ENCODE results near the gene TSPAN5. TPM values are rescaled to one million over a fixed set of nuclear protein-coding genes. Genes with fewer than 3 reads are reported as not detected.
A peak's percentile ranks its signal among the peaks of the same experiment; 100 is the strongest.

Gene TSPAN5
- total and polyA plus RNA-seq, 2 of the 4 experiments (the other 2 are of a cell fraction), result 64.8 to 79.6 TPM

GRCh38 chr4:98673978-98674377 is 15.6 kb upstream of the TSPAN5 start:
- intact Hi-C loops (cut with micrococcal nuclease), result no loop called here

More at GRCh38 chr4:98673978-98674377, 15.6 kb upstream of the TSPAN5 start:
- no peak overlapping the region for H2AFZ ChIP-seq (replicated peaks; ENCODE audit: low read length, poor library complexity)
- in situ Hi-C loops (cut with MboI; ENCODE audit: low sequenced_read_pairs), result loop anchor here (25.0 kb wide), 2 partner anchors 412 to 512 kb away; partner anchors contain the start of gene RAP1GDS1
- H2BK5ac ChIP-seq (ENCODE audit: low read depth, low read length, poor library complexity, severe bottlenecking), result no peak overlapping the region
- H3K4me1 ChIP-seq (ENCODE audit: control insufficient read depth, insufficient read depth, low read length), result 0 out of 2 replicates have a peak, but pooled peaks cover 3% of the 10 kb centered on the region
- no peak overlapping the region for H3K14ac ChIP-seq (replicated peaks; ENCODE audit: low read depth, low read length)
- no peaks in the 10 kb centered on the region for H4K20me1 ChIP-seq (ENCODE audit: insufficient read depth, low read length)
- H4K5ac ChIP-seq (ENCODE audit: low read depth, low read length), result no peak overlapping the region; the same call in 1 of the 2 replicates
- H2BK120ac ChIP-seq (ENCODE audit: low read depth, low read length), result no peak overlapping the region
- TF ChIP-seq FOS (IDR thresholded peaks at IDR 0.05; ENCODE audit: low read depth, low read length) (0 out of 2 replicates have a peak, but pooled peaks have one; percentile 18), RFX5 (IDR thresholded peaks at IDR 0.05; ENCODE audit: low read depth, low read length) (no peak)
- ATAC-seq (ENCODE audit: low read depth), result peak; percentile 44
- POLR2A ChIA-PET (ENCODE audit: unreplicated experiment), result no interaction called here
- no peak overlapping the region for H3K4ac ChIP-seq (ENCODE audit: low read depth, low read length)
- H2AK5ac ChIP-seq (ENCODE audit: low read depth, low read length), result no peak overlapping the region
- no peak overlapping the region for H3K27ac ChIP-seq (ENCODE audit: insufficient read depth, low read length)
- no TSS peak for BruUV-seq (replicated peaks)
- H3K27me3 ChIP-seq (ENCODE audit: control insufficient read depth, insufficient read depth, low read length), result no peaks in the 10 kb centered on the region
- H3K9ac ChIP-seq (ENCODE audit: low read depth, low read length), result no peak overlapping the region
- H3K79me1 ChIP-seq (ENCODE audit: low read depth in 1 of 2, low read length in 2 of 2), result no peaks in the 10 kb centered on the region
- H3K18ac ChIP-seq (ENCODE audit: low read depth, low read length), result no peak overlapping the region
- dilution Hi-C loops (cut with HindIII; ENCODE audit: low sequenced_read_pairs, unreplicated experiment), result no loop called here
- H2BK15ac ChIP-seq (ENCODE audit: low read depth, low read length), result no peak overlapping the region
- DNase-seq, result peak; percentile 54
- H2BK20ac ChIP-seq (ENCODE audit: low read depth, low read length), result no peak overlapping the region
- H4K91ac ChIP-seq (ENCODE audit: insufficient read depth, low read depth, low read length), result no peak overlapping the region
- no peak overlapping the region for H2AK9ac ChIP-seq (replicated peaks; ENCODE audit: low read depth, low read length, poor library complexity)
- 100% methylated on average over 1 of the region's 6 CpGs; no CpG with 5 or more reads in 1 of the 2 experiments for WGBS, 2 experiments (ENCODE audit: extremely low coverage in 2 of 2, insufficient read length in 1 of 2)
- no peaks in the 10 kb centered on the region for H3K9me3 ChIP-seq (ENCODE audit: control insufficient read depth, insufficient read depth, low read length)
- H4K8ac ChIP-seq (ENCODE audit: low read depth in 2 of 2, low read length in 2 of 2), result no peak overlapping the region
- H3K4me2 ChIP-seq (ENCODE audit: low read depth, low read length), result no peak overlapping the region
- H3K9me1 ChIP-seq (ENCODE audit: insufficient read depth, low read length), result no peaks in the 10 kb centered on the region
- CTCF ChIA-PET, result no interaction called here
- no peak overlapping the region for H3K4me3 ChIP-seq (ENCODE audit: insufficient read depth, low read depth, low read length)
- no peak overlapping the region for H3K56ac ChIP-seq (ENCODE audit: extremely low read depth, insufficient read depth, low read length)
- H3K36me3 ChIP-seq (ENCODE audit: control insufficient read depth, insufficient read depth, low read length), result no peaks in the 10 kb centered on the region
- no peak overlapping the region for H3K23ac ChIP-seq (ENCODE audit: low read depth, low read length)

Measured in IMR-90 (cell line).